Neural crest cell (in vitro differentiated cells): ENCODE measurements around the gene HSPB2. TPM values are rescaled to one million over a fixed set of nuclear protein-coding genes. Genes with fewer than 3 reads are reported as not detected.

Experiments
- DNase-seq: peaks from one replicate; pipeline ENCODE4 v3.0.0; 2021; ENCODE audit warnings: low read depth, mixed read lengths, low spot score
- H3K27ac Mint-ChIP-seq: one replicate; pipeline ENCODE4 v1.8.0; 2021; ENCODE audit warnings: mild to moderate bottlenecking, mixed read lengths; ENCODE audit not compliant: unreplicated experiment
- H3K27me3 Mint-ChIP-seq: 2 replicates; pipeline ENCODE4 v1.8.0; 2021; ENCODE audit warnings: low read depth, mild to moderate bottlenecking, mixed read lengths
- H3K36me3 Mint-ChIP-seq: 2 replicates; pipeline ENCODE4 v1.8.0; 2021; ENCODE audit warnings: low read depth, mild to moderate bottlenecking, mixed read lengths
- H3K4me1 Mint-ChIP-seq: 2 replicates; pipeline ENCODE4 v1.8.0; 2021; ENCODE audit warnings: mixed read lengths
- H3K4me3 Mint-ChIP-seq: one replicate; pipeline ENCODE4 v1.8.0; 2021; ENCODE audit warnings: mild to moderate bottlenecking, mixed read lengths
- H3K9me3 Mint-ChIP-seq: 2 replicates; pipeline ENCODE4 v1.8.0; 2021; ENCODE audit warnings: mixed read lengths
- CTCF ChIP-seq: fragments of 200-600 bp; sonication (generic); conservative IDR thresholded peaks from 2 replicates; pipeline ENCODE4 v1.5.0; 2021; ENCODE audit warnings: antibody characterized with exemption, mild to moderate bottlenecking
- total RNA-seq: library from RNA; stranded (reverse); gene quantifications from 2 replicates; pipeline ENCODE4 v1.2.1, GENCODE V29; 2021

The HSPB2 gene
- total RNA-seq, 1 donor from 2014 or later, result not detected

DNA sequence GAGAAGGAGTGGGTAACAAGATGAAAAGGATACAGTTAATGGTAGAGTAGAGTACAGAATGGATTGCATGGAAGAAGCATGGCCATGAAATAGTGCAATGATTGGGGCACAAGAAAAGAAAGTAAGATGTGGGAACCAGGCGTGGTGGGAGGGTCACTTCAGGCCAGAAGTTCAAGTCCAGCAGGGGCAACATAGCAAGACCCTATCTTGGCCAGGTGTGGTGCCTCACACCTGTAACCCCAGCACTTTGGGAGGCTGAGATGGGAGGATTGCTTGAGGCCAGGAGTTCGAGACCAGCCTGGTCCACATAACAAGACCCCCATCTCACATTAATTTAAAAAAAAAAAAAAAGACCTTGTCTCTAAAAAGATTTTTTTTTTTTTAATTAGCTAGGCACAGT lies 4.8 kb downstream of the HSPB2 start:
- DNase-seq, result no peak
- no peaks in the 10 kb centered on the region for H3K36me3 Mint-ChIP-seq
- H3K4me1 Mint-ChIP-seq, result peaks cover 8% of the 10 kb centered on the region
- no peaks in the 10 kb centered on the region for H3K9me3 Mint-ChIP-seq
- H3K27me3 Mint-ChIP-seq, result peaks cover 10% of the 10 kb centered on the region
- H3K4me3 Mint-ChIP-seq, result no peak overlapping the region
- no peak for TF ChIP-seq CTCF
- H3K27ac Mint-ChIP-seq, result no peak overlapping the region

GRCh38 chr11:111917788-111918187 lies 5.3 kb downstream of the HSPB2 start:
- no peak for TF ChIP-seq CTCF
- Mint-ChIP-seq H3K36me3 (no peaks in the 10 kb centered on the region), H3K27me3 (peaks cover 10% of the 10 kb centered on the region), H3K4me3 (no peak overlapping the region), H3K27ac (no peak overlapping the region), H3K4me1 (peaks cover 8% of the 10 kb centered on the region), H3K9me3 (no peaks in the 10 kb centered on the region)
- no peak for DNase-seq

- Mint-ChIP-seq H3K36me3 (no peaks in the 10 kb centered on the region), H3K27me3 (peaks cover 10% of the 10 kb centered on the region), H3K9me3 (no peaks in the 10 kb centered on the region), H3K4me1 (peaks cover 13% of the 10 kb centered on the region), H3K27ac (no peak within 1 kb of the TSS), H3K4me3 (no peak within 1 kb of the TSS)
- TF ChIP-seq CTCF, result no peak
- no peak for DNase-seq
These were observed 6.1 kb downstream of the HSPB2 start, which contains the start of gene C11orf52 for GRCh38 chr11:111918390-111919256. Gene C11orf52, plus strand, starts transcription at chr11:111918913. Its CDS starts 60 bp downstream, at chr11:111918973.

DNA sequence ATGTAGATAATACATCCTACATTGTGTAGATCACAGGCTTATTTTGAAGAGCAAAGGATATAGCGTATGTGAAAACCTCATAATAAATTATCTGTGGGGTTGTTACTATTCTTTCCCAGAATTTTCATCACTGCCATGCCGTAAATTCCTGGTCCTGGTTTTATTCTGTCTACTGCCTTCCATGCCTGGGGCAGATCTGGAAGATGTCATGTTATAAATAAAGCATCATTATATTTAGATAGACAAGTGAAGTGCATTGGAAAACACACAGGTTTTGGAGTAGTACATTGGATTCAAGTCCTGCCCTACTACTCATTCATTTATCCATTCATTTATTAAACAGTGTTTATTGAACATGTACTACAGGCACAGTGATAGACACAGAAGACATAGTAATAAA lies 8.4 kb downstream of the HSPB2 start:
- H3K9me3 Mint-ChIP-seq, result no peaks in the 10 kb centered on the region
- DNase-seq, result no peak
- peaks cover 9% of the 10 kb centered on the region for H3K27me3 Mint-ChIP-seq
- no peak overlapping the region for H3K4me3 Mint-ChIP-seq
- TF ChIP-seq CTCF, result no peak
- no peaks in the 10 kb centered on the region for H3K36me3 Mint-ChIP-seq
- no peak overlapping the region for H3K27ac Mint-ChIP-seq
- peaks cover 10% of the 10 kb centered on the region for H3K4me1 Mint-ChIP-seq

DNA sequence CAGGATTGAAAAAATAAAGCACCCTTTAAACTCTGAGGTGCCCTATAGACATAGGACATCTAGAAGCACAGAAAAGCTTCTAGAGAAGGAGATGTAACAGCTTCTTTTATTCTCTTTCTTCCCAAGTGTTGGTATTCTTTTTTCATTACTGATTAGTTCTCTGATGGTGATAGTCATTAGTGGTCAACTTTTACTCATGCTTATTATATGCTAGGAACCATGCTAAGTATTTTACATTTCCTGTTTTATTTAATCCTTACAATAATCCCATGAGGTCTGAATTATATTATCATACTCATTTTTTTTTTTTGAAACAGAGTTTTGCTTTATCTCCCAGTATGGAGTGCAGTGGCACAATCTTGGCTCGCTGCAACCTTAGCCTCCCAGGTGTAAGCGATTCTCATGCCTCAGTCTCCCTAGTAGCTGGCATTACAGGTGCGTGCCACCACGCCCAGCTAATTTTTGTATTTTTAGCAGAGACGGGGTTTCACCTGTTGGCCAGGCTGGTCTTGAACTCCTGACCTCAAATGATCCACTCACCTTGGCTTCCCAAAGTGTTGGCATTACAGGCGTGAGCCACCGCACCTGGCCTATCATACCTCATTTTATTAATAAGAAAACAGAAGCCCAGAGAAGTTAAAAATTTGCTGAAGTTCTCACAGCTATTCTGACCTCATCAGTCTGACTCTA lies 9.2 kb downstream of the HSPB2 start:
- peaks cover 3% of the 10 kb centered on the region for H3K27me3 Mint-ChIP-seq

More for the DNA sequence above, 9.2 kb downstream of the HSPB2 start:
- H3K4me1 Mint-ChIP-seq, result peaks cover 18% of the 10 kb centered on the region
- no peak for DNase-seq
- H3K9me3 Mint-ChIP-seq, result no peaks in the 10 kb centered on the region
- no peak for TF ChIP-seq CTCF
- no peak overlapping the region for H3K4me3 Mint-ChIP-seq
- no peak overlapping the region for H3K27ac Mint-ChIP-seq
- H3K36me3 Mint-ChIP-seq, result no peaks in the 10 kb centered on the region
